NK-92 treated with Interleukin-12 subunit alpha and Interleukin-12 subunit beta, amount 100 ng/mL, for 24 hours (cell line): Measurements from ENCODE around the gene HGS.
A peak's percentile ranks its signal among the peaks of the same experiment; 100 is the strongest.
"Not testable (repeated sequence)": the region's sequence is repeated elsewhere in the genome, so short reads cannot be mapped to it uniquely, and the experiment has no call there.

ENCODE experiments used
- DNase-seq: peaks from one replicate; lab custom pipeline; 2025; lab: John Stamatoyannopoulos, UW

The HGS gene

GRCh38 chr17:81655378-81656117, 28.3 kb upstream of the HGS start:
- no peak for DNase-seq

GRCh38 chr17:81656118-81656743, 27.6 kb upstream of the HGS start, which contains the start of gene PDE6G:
TSS of gene PDE6G (minus strand) at chr17:81656542. CDS start at chr17:81653305, 3,237 bp downstream.
- no peak for DNase-seq

GRCh38 chr17:81656835-81657234, 27.0 kb upstream of the HGS start:
- no peak for DNase-seq

- DNase-seq, result no peak
These were observed 24.8 kb upstream of the HGS start for GRCh38 chr17:81659038-81659437.

GRCh38 chr17:81660441-81660840, 23.4 kb upstream of the HGS start:
- DNase-seq, result no peak

- no peak for DNase-seq
These were observed 21.8 kb upstream of the HGS start for GRCh38 chr17:81662002-81662401.

- DNase-seq, result no peak
These were observed 19.8 kb upstream of the HGS start for GRCh38 chr17:81664051-81664470.

GRCh38 chr17:81665205-81666091, 18.4 kb upstream of the HGS start:
- peak; percentile 48 for DNase-seq

- no peak for DNase-seq
These were observed 17.8 kb upstream of the HGS start for GRCh38 chr17:81666092-81666341.

- peak; percentile 92 for DNase-seq
These were observed 17.2 kb upstream of the HGS start, which contains the start of the genes CCDC137 and OXLD1 for GRCh38 chr17:81666342-81667191. TSS of gene CCDC137 (plus strand) at chr17:81666737. CDS start at chr17:81666767, 30 bp downstream. TSS of gene OXLD1 (minus strand) at chr17:81666605. CDS start at chr17:81666577, 28 bp downstream.

GRCh38 chr17:81667754-81668153, 16.1 kb upstream of the HGS start:
- DNase-seq, result no peak

- DNase-seq, result no peak
These were observed 11.3 kb upstream of the HGS start for GRCh38 chr17:81672504-81672903.

GRCh38 chr17:81672954-81673353, 10.9 kb upstream of the HGS start:
- no peak for DNase-seq

- no peak for DNase-seq
These were observed 10.1 kb upstream of the HGS start for GRCh38 chr17:81673561-81674258.

GRCh38 chr17:81675515-81676221, 8.1 kb upstream of the HGS start:
- DNase-seq, result not testable (repeated sequence)

- DNase-seq, result no peak
These were observed 6.9 kb upstream of the HGS start for GRCh38 chr17:81676906-81677305.

- DNase-seq, result no peak
These were observed 3.7 kb upstream of the HGS start for GRCh38 chr17:81680150-81680549.

- DNase-seq, result no peak
These were observed 2.1 kb upstream of the HGS start for GRCh38 chr17:81681672-81682071.

GRCh38 chr17:81682565-81683207, 1.1 kb upstream of the HGS start:
- DNase-seq, result no peak

- DNase-seq, result no peak
These were observed 615 bp upstream of the HGS start for GRCh38 chr17:81683208-81683583.
